Stimulated activated CD4-positive, alpha-beta T cell treated with anti-CD3 and anti-CD28 coated beads, Interleukin-12 subunit alpha, Interleukin-12 subunit beta, amount 100 ng/mL, for 24 hours (primary cell): ENCODE data around the gene RAX.

Experiments used
- DNase-seq, 2 experiments: peaks; one replicate each; pipeline ENCODE4 v3.0.0-alpha.2; 2020; ENCODE audit warnings: low read depth in 2 of 2

RAX gene

DNA sequence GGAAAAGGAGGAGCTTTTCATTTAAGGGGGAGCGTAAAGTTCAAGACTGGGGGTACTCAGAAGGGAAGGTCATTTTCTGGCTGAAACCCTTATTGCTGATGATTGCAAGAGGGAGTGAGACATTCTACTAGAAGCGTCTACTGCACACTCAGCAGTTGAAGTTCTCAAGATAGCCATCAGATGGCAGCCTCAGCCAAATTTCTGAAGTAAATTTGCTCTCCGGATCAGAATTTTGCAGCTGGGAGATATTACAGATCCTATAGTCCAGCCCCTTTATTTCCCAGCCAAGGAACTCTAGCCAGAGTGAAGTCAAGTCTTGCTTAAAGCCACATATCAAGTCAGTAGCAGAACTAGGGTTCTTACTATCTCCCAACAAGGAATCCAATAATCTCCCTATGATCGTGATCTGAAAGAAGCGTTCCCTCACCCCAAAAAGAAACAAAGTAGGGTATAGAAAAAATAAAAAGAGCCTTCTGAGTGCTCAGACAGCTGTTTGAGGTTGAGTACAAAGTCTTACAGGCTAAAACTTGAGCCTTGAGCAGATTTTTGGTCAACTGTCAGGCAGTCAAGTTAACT is 24.0 kb downstream of the RAX start:
- DNase-seq = no peak

DNA sequence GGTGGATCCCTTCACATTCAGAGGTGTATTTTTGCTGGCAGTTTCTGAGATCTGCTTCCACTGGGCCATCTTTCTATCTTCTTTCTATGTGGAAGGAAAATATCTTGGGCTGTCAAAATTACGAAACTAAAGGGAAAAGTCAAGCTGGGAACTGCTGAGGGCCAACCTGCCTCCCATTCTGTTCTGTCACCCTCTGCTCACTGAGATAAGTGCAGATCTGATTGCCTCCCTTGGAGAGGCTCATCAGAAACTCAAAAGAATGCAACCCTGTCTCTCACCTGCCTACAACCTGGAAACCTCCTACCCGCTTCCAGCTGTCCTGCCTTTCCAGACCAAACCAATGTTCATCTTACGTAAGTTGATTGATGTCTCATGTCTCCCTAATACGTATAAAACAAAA is 26.5 kb downstream of the RAX start:
- no peak for DNase-seq

GRCh38 chr18:59242906-59243305 is 30.3 kb downstream of the RAX start:
- no peak for DNase-seq

GRCh38 chr18:59239642-59240041 is 33.6 kb downstream of the RAX start:
- DNase-seq = no peak

- no peak for DNase-seq
These were observed 34.9 kb downstream of the RAX start for GRCh38 chr18:59238385-59238784.

DNA sequence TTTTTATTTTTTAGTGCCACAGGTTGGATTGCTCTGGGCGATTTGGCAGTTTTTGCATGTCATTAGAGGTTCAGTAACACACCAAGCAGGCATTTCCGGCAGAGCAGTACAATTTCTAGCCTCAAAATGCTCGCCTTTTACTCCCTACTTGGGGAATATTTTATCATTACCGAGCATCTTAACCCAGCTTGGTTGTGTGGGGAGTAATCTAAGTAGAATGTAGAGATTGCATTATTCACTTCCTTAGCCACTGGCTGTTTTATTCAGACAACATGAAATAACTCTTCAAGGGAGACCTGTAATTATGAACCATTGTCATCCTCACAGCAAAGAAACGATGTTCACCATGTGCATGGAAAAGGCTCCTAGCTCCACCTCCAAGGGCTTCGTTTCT is 40.2 kb downstream of the RAX start:
- DNase-seq = no peak

DNA sequence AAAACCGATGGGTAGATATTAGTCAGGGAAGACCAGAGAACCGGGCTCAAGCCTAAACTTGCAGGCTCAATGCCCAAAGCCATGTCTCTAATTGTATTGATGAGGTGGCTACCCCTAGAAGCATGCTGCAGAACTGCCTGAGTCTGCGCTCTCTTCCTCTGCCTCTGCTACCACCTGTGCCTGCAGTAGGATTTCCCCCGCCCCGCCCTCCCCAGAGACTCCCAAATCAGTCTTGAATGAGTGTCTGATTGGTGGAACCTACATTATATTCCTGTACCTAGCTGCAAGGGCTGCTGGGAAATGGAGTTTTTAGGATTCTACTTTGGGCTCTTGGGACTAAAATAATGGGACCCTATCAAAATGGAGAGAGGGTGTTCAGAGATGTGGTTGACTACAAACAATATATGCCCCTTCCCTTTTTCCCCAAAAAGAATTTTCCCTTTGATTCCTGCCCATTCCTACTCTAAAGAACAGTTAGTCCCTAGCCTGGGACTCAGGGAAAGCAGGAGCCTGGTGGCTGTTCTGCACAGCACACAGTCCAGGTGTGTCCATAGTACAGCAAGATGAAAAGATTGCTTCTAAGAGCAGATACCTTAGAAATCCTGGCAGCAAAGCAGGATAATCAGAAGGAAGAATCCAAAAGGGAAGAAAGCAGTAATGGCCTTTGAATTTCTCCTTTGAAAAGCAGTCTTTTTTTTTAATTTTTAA is 40.8 kb downstream of the RAX start:
- no peak for DNase-seq

GRCh38 chr18:59231877-59232276 is 41.4 kb downstream of the RAX start:
- DNase-seq = no peak

- no peak for DNase-seq
These were observed 42.1 kb downstream of the RAX start for GRCh38 chr18:59231114-59231513.

GRCh38 chr18:59229701-59230443 is 43.4 kb downstream of the RAX start:
- DNase-seq = no peak

GRCh38 chr18:59229191-59229590 is 44.1 kb downstream of the RAX start:
- no peak for DNase-seq

DNA sequence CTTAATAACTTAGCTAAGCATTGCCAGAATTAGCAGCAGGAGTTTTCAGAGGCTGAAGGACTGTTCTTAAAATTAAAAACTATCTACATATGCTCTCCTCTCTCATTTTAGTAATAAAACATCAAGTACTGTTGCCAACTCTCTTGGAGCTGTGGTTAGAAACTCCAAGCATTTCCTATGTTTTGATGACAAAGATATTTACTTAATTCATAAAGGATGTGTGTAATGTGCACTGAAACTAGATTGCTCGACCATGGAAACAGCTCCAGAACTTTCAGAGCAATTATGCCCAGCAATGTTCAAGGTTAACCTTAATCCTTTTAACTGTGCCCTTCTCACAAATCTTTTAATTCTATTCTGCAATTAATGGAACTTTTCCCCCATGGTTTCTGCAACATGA is 44.9 kb downstream of the RAX start:
- no peak for DNase-seq

DNA sequence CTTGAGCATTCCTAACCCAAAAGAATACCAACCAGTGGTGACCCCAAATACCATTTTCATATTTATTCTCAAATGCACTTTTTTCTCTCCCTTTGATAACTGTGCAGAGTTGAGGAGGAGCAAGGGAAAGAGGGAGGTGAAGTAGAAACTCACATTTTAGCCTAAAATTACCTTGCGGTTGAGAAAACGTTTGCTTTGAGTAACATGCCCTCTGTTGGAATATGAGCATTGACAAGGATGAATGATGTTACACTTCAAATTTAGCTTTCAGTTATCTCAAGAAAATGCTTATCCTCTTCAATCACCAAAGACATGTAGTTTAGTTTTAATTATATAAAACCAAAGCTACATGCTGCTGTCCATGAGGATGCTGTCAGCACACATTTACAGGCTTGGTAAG is 50.9 kb downstream of the RAX start:
- DNase-seq = no peak

- no peak for DNase-seq
These were observed 52.2 kb downstream of the RAX start for GRCh38 chr18:59220784-59221765.

DNA sequence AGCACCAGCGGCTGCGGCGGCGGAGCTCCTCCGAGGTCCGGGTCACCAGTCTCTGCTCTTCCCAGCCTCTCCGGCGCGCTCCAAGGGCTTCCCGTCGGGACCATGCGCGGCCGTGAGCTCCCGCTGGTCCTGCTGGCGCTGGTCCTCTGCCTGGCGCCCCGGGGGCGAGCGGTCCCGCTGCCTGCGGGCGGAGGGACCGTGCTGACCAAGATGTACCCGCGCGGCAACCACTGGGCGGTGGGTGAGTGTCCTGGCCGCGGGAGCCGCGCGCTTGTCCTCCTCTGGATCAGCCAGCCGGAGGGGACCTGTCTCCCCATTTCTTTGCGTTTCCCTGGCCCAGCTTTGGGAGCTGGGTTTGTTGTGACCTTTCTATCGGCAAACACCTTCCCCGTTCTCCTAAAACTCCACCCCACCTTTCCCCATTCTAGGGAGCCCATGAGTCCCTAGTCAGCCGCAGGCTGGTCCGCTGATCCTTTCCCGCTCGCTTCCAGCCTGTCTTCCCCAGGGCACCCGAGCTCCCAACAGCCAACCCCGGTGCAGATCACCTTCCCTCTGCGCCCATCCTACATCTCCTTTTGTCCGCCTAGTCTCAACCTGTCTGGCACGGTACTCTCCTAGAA is 53.0 kb downstream of the RAX start:
- no peak for DNase-seq

DNA sequence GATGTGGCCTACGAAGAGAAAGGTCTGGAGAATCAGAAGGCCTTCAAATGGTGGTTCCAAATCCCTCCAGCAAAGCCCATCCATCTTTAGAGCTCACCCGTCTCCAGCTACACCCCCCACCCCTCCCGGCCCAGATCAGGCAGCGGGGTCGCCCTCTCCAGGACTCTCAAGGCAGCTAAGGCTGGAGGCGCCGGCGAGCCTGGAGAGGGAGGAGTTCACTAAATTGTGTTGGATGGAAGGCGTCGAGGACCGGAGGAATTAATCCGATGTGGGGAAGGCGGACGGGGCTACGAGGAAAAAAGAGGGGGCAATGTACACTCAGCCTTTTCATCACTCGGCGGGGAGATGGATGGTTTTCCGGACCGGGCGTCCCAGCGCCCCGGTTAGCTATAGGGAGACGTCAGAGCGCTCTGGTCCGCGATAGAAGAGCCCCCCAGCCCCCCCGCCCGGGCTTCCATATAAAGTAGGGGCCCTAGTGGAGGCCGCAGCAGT is 53.5 kb downstream of the RAX start, which contains the start of gene GRP:
TSS of gene GRP (plus strand) at position 487 of the 492 bp plus-strand sequence. CDS start 108 bp downstream, outside the sequence.
- DNase-seq = no peak

DNA sequence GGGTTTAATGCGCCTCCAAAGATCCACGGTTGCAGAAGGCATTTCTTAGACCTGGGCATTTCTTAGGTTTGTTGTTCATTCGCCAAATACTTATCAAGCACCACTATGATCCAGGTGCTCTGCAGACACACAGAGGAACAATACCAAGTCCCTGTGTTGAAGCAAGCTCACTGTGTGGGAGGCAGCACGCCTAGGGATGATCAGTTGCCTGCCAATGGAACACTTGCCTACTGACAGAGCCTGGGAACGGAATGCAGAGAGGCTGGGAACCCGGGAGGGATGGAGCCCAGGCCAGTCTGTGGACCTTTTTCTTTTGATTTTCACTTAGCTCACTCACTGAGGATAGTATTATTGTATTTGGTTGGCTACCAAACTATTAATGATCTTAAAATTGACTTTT is 55.2 kb downstream of the RAX start:
- no peak for DNase-seq
